Adrenal gland (tissue), 12 donors: ENCODE results near the gene SSPN. TPM values are rescaled to one million over a fixed set of nuclear protein-coding genes. Genes with fewer than 3 reads are reported as not detected.

Experiments used
- DNase-seq, 7 donors: peaks; one replicate each; pipeline ENCODE4 v3.0.0-alpha.2; 2019 to 2020
- H3K27ac ChIP-seq, 5 donors: fragments of 200-600 bp; sonication (generic) in 4 of 5; 1 replicate in 3 of 5; 2 replicates in 2 of 5; pipeline versions ENCODE4 v1.5.1 to v1.8.0; 2016 to 2020; ENCODE audit warnings: mild to moderate bottlenecking in 1 of 5
- H3K27me3 ChIP-seq: fragments of 200-600 bp; 2 replicates; pipeline ENCODE4 v1.8.0; 2021
- H3K36me3 ChIP-seq, 2 donors: fragments of 200-600 bp; replicated peaks in 1 of 2; 1 replicate in 1 of 2; 2 replicates in 1 of 2; pipeline versions ENCODE4 v1.5.1 to v1.8.0; 2018 to 2022
- H3K4me1 ChIP-seq, 2 donors: fragments of 200-600 bp; replicated peaks in 1 of 2; 1 replicate in 1 of 2; 2 replicates in 1 of 2; pipeline versions ENCODE4 v1.5.1 to v1.8.0; 2018 to 2021
- H3K4me3 ChIP-seq, 4 donors: fragments of 200-600 bp; sonication (generic) in 3 of 4; one replicate each; pipeline ENCODE4 v1.5.1; 2016 to 2018
- H3K9me3 ChIP-seq, 3 donors: fragments of 200-600 bp; sonication (generic) in 1 of 3; replicated peaks in 1 of 3; 1 replicate in 2 of 3; 2 replicates in 1 of 3; pipeline versions ENCODE4 v1.5.1 to v1.8.0; 2016 to 2021
- POLR2A ChIP-seq, 2 donors: fragments of 450-650 bp; IDR thresholded peaks; one replicate each; pipeline ENCODE4 v1.6.1; 2017; ENCODE audit warnings: antibody characterized with exemption in 2 of 2, mild to moderate bottlenecking in 2 of 2, moderate library complexity in 1 of 2
- WGBS, 4 donors: extraction: QIAGEN DNeasy Blood & Tissue Kit in 2 of 4; methylation state at CpG; one replicate each; pipeline versions ENCODE4 v1.1.5 to v1.1.7; 2013 to 2017; 5-methylcytosine and 5-hydroxymethylcytosine counted together
- intact Hi-C, 2 donors: fragments of 100-400 bp; cut with DNase I; formaldehyde crosslinking; loops; one replicate each; pipeline versions ENCODE4 v1.14.1 to v1.15.0; 2022 to 2023
- polyA plus RNA-seq, 3 donors: library from polyadenylated mRNA; stranded (reverse); fragments of 200-250 nt in 2 of 3; fragments of 350-450 nt in 1 of 3; fragmentation: Illumina TruSeq in 1 of 3; extraction: RNeasy Lipid Tissue Mini Kit (QIAGEN cat#74804) in 1 of 3; gene quantifications; one replicate each; pipeline ENCODE4 v1.2.3, GENCODE V29; 2013 to 2014
- total RNA-seq, 9 donors: library from RNA; depleted of rRNA in 4 of 9; stranded (reverse); fragments of >200 nt in 4 of 9; fragments of 120-200 nt in 1 of 9; fragmentation: NEBNext Ultra II Directional in 1 of 9; extraction: Animal tissue kit (Norgen Biotek cat#: 25700) in 1 of 9; gene quantifications; one replicate each; pipeline versions ENCODE4 v1.1.0 to v1.2.4, GENCODE V29; 2013 to 2023
- TF ChIP-seq, protein P1 (sequence below), 6 experiments: fragments of 450-650 bp in 4 of 6; fragments of 200-600 bp in 2 of 6; sonication (generic) in 1 of 6; IDR thresholded peaks; 1 replicate in 5 of 6; 2 replicates in 1 of 6; pipeline versions ENCODE4 v1.5.1 to v1.8.0; 2016 to 2021; ENCODE audit warnings: antibody characterized with exemption in 6 of 6, mild to moderate bottlenecking in 2 of 6, moderate library complexity in 1 of 6
- donor health status: healthy with polysubstance abuse.
- donor health status: Bipolar disorder and iron deficiency.
- donor health status: DM: yes; HTN: yes; CAD: no.
- donor health status: DM: no; HTN: no; CAD: no.
- donor health status: DM: no; HTN: no; CAD: no.
- donor health status: DM: yes; HTN: yes; CAD: no.

Gene SSPN
- total and polyA plus RNA-seq, 12 donors: 3.3 to 47.8 (median 13.9) TPM

DNA sequence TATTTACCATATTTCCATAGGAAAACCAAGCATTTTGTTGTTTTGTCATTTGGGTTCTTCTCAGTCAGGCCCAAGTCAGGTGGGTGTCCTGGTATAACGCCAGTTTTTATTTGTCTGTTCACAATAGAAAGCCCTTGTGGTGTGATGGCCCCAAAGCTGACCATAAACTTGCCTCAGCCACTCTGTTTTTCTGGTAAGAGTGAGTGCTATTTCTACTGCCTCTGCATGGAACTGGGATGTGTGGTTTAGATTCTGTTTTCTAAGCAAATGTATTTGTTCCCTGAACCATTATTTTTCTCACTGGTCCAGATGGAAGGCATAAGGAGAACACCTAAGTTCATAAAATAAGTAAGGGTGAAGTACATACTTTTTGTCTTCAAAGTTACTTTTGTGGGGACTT lies 1.8 kb upstream of the SSPN start:
- no peak overlapping the region for H3K4me3 ChIP-seq
- WGBS, 4 donors: 88 to 96% (median 94%) methylated on average over 1 of the region's 1 CpG
- peaks cover 0 to 10% of the 10 kb centered on the region in 2 donors for H3K4me1 ChIP-seq
- H3K27ac ChIP-seq: no peak overlapping the region
- no peaks in the 10 kb centered on the region for H3K27me3 ChIP-seq
- H3K36me3 ChIP-seq: no peaks in the 10 kb centered on the region
- TF ChIP-seq, protein P1, sequence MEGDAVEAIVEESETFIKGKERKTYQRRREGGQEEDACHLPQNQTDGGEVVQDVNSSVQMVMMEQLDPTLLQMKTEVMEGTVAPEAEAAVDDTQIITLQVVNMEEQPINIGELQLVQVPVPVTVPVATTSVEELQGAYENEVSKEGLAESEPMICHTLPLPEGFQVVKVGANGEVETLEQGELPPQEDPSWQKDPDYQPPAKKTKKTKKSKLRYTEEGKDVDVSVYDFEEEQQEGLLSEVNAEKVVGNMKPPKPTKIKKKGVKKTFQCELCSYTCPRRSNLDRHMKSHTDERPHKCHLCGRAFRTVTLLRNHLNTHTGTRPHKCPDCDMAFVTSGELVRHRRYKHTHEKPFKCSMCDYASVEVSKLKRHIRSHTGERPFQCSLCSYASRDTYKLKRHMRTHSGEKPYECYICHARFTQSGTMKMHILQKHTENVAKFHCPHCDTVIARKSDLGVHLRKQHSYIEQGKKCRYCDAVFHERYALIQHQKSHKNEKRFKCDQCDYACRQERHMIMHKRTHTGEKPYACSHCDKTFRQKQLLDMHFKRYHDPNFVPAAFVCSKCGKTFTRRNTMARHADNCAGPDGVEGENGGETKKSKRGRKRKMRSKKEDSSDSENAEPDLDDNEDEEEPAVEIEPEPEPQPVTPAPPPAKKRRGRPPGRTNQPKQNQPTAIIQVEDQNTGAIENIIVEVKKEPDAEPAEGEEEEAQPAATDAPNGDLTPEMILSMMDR (IDR thresholded peaks at IDR 0.05): no peak
- no peak for TF ChIP-seq POLR2A (IDR thresholded peaks at IDR 0.05)
- intact Hi-C loops: no loop called here
- no peak for DNase-seq
- H3K9me3 ChIP-seq: no peaks in the 10 kb centered on the region

DNA sequence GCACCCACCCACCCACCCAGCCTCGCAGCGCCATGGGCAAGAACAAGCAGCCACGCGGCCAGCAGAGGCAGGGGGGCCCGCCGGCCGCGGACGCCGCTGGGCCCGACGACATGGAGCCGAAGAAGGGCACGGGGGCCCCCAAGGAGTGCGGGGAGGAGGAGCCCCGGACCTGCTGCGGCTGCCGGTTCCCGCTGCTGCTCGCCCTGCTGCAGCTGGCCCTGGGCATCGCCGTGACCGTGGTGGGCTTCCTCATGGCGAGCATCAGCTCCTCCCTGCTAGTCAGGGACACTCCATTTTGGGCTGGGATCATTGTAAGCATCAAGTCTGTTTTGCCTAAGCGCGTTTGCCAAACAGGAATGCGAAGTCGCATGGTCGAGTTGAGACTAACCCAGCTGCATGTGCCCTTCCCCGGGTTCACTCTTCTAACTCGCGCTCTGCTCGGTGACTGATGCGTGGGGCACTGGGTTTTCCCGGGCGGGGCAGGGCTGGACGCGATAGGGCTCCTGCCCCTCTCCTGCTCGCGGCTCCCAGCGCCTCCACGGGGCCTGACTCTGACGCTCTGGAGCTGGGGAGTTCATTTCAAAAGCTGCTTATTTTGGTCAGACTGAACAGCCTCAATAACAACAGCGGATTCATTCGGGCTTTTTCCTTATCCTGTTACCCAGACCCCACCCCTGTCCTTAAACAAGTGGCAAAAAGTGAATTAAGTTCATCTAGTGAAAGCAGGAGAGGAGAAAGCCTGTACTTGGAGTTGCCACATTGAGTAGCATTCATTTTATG lies 458 bp downstream of the SSPN start:
- peak overlapping the region; percentile 37 to 93 (median 75) for H3K27ac ChIP-seq
- DNase-seq: peak; percentile 56 to 78 (median 71)
- intact Hi-C loops: no loop called here
- 0 to 1% (median 0%) methylated on average over 12 to 45 of the region's 45 CpGs for WGBS, 4 donors
- H3K4me3 ChIP-seq: peak overlapping the region; percentile 10 to 77 (median 46)
- no peaks in the 10 kb centered on the region for H3K9me3 ChIP-seq
- H3K27me3 ChIP-seq: no peaks in the 10 kb centered on the region
- no peaks in the 10 kb centered on the region for H3K36me3 ChIP-seq
- TF ChIP-seq POLR2A (IDR thresholded peaks at IDR 0.05): peak in 1 of 2 donors; percentile 69
- TF ChIP-seq, protein P1 (IDR thresholded peaks at IDR 0.05): no peak
- H3K4me1 ChIP-seq: peaks cover 0 to 10% of the 10 kb centered on the region in 2 donors

DNA sequence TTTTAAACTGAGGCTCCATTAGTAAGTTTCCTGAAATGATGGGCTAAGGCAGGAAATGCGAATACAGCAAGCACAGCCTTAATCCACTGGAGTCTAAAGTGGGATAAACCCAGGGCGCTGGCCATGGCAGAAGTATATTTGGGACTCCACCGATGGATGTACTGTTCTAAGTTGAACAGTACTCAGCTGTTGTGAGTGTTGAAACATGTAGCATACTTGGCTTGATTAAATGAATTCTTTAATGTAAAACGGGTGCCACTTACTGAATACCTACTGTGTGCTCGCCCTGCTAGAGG lies 996 bp downstream of the SSPN start:
- peak overlapping the region; percentile 37 to 93 (median 75) for H3K27ac ChIP-seq
- H3K27me3 ChIP-seq: no peaks in the 10 kb centered on the region
- intact Hi-C loops: no loop called here
- TF ChIP-seq, protein P1 (IDR thresholded peaks at IDR 0.05): no peak
- no peak for TF ChIP-seq POLR2A (IDR thresholded peaks at IDR 0.05)
- DNase-seq: no peak
- no peaks in the 10 kb centered on the region for H3K9me3 ChIP-seq
- H3K4me1 ChIP-seq: peaks cover 0 to 10% of the 10 kb centered on the region in 2 donors
- 49 to 66% (median 57%) methylated on average over 5 of the region's 5 CpGs for WGBS, 4 donors
- H3K4me3 ChIP-seq: peak overlapping the region in 1 of 4 donors; percentile 77
- no peaks in the 10 kb centered on the region for H3K36me3 ChIP-seq

DNA sequence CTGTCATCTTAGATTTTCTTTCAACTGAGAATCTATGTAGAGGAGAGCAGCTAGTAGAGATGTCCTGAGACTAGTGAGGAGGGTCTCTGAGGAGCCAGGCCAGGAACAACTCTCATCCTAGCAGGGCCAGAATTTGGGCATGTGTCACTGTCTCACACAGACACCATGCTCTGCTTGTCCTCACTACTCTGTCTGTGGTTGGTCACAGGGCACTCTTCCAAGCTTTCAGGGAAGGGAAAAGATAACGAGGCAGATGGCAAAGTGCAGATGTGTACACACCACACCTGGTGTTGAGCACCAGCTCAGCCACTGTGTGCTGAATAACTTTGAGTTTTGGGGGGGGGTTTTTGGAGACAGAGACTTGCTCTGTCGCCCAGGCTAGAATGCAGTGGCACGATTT lies 2.5 kb downstream of the SSPN start:
- Histone ChIP-seq H3K36me3 (no peaks in the 10 kb centered on the region), H3K4me3 (no peak overlapping the region), H3K27me3 (no peaks in the 10 kb centered on the region), H3K27ac (no peak overlapping the region), H3K9me3 (no peaks in the 10 kb centered on the region), H3K4me1 (peaks cover 0 to 10% of the 10 kb centered on the region in 2 donors)
- peak in 5 of 7 donors; percentile 24 to 66 (median 27) for DNase-seq
- 79 to 87% (median 81%) methylated on average over 2 to 3 of the region's 3 CpGs for WGBS, 4 donors
- intact Hi-C loops: no loop called here
- TF ChIP-seq POLR2A (IDR thresholded peaks at IDR 0.05): no peak
- TF ChIP-seq, protein P1 (IDR thresholded peaks at IDR 0.05): no peak
